GM12878 (cell line): ENCODE data around the gene PLPP2. TPM values are rescaled to one million over a fixed set of nuclear protein-coding genes. Genes with fewer than 3 reads are reported as not detected.

Experiments
- ATAC-seq: fragments of 200-7000 bp; cut with Tn5 transposase; 3 replicates; pipeline ENCODE4 v1.9.1; 2020; ENCODE audit warnings: mild to moderate bottlenecking, moderate library complexity
- BruUV-seq: library from RNA; stranded (reverse); fragments of 400-500 nt; replicated peaks from 2 replicates; lab custom pipeline; 2021; lab: Mats Ljungman, UMichigan
- CTCF ChIA-PET: fragments of 300-600 bp; sonication (Branson Sonifier 250); formaldehyde crosslinking; extraction: SDS; loops from one replicate; lab custom pipeline; 2021; ENCODE audit warnings: inconsistent platforms; lab: Yijun Ruan, JAX
- POLR2A ChIA-PET: fragments of 350-600 bp; formaldehyde crosslinking; extraction: SDS; loops from one replicate; lab custom pipeline; 2021; ENCODE audit warnings: inconsistent platforms; lab: Charles Lee
- RAD21 ChIA-PET: fragments of 300-600 bp; sonication (Branson Sonifier 250); formaldehyde crosslinking; loops from one replicate; lab custom pipeline; 2023; ENCODE audit warnings: antibody characterized with exemption; ENCODE audit not compliant: unreplicated experiment; lab: Charles Lee
- SMC1A ChIA-PET: fragments of 300-600 bp; sonication (Branson Sonifier 250); formaldehyde crosslinking; loops from one replicate; lab custom pipeline; 2023; ENCODE audit not compliant: unreplicated experiment, uncharacterized antibody; lab: Charles Lee
- DNase-seq: peaks from one replicate; pipeline ENCODE4 v3.0.0-alpha.2; 2011; ENCODE audit warnings: low read depth, low spot score
- FAIRE-seq: peaks from 3 replicates; lab custom pipeline; 2011; peaks lifted over from hg19 to GRCh38; lab: Jason Lieb, UNC
- H2AFZ ChIP-seq: 2 replicates; pipeline ENCODE4 v1.6.0; 2011; ENCODE audit warnings: low read depth, low read length, control low read depth; ENCODE audit not compliant: control insufficient read depth
- H3K27ac ChIP-seq: 2 replicates; pipeline ENCODE4 v1.5.1; 2011; ENCODE audit warnings: control low read depth; ENCODE audit not compliant: control insufficient read depth, insufficient read depth
- H3K27me3 ChIP-seq, 2 experiments: replicated peaks in 1 of 2; 2 replicates each; pipeline versions ENCODE4 v1.6.0 to v1.6.1; 2011; ENCODE audit warnings: low read length in 1 of 2; ENCODE audit not compliant: control insufficient read depth in 2 of 2, insufficient read depth in 2 of 2
- H3K36me3 ChIP-seq, 2 experiments: 2 replicates each; pipeline ENCODE4 v1.5.1; 2011; ENCODE audit warnings: low read length in 1 of 2; ENCODE audit not compliant: control insufficient read depth in 2 of 2, insufficient read depth in 2 of 2
- H3K4me1 ChIP-seq: 2 replicates; pipeline ENCODE4 v1.6.1; 2011; ENCODE audit warnings: mild to moderate bottlenecking, low read length, moderate library complexity, mixed read lengths; ENCODE audit not compliant: control insufficient read depth, insufficient read depth
- H3K4me2 ChIP-seq: 2 replicates; pipeline ENCODE4 v1.6.0; 2011; ENCODE audit warnings: control low read depth; ENCODE audit not compliant: control insufficient read depth, insufficient read depth
- H3K4me3 ChIP-seq: fragments of 200-600 bp; sonication (generic); 2 replicates; pipeline ENCODE4 v1.5.1; 2016
- H3K79me2 ChIP-seq: 2 replicates; pipeline ENCODE4 v1.6.0; 2011; ENCODE audit warnings: low read length; ENCODE audit not compliant: control insufficient read depth, insufficient read depth
- H3K9ac ChIP-seq: 2 replicates; pipeline ENCODE4 v1.8.0; 2011; ENCODE audit warnings: low read length, control low read depth, mixed read lengths; ENCODE audit not compliant: control insufficient read depth, insufficient read depth
- H3K9me3 ChIP-seq: replicated peaks from 3 replicates; pipeline ENCODE4 v1.5.1; 2011; ENCODE audit warnings: mild to moderate bottlenecking, low read length; ENCODE audit not compliant: control insufficient read depth, insufficient read depth
- H4K20me1 ChIP-seq: 2 replicates; pipeline ENCODE4 v1.6.0; 2011; ENCODE audit not compliant: control insufficient read depth, insufficient read depth
- ATF7 ChIP-seq: fragments of 450-650 bp; IDR thresholded peaks from 2 replicates; pipeline ENCODE4 v1.6.1; 2016; ENCODE audit warnings: low read depth, mild to moderate bottlenecking
- BACH1 ChIP-seq: fragments of 450-650 bp; IDR thresholded peaks from 2 replicates; pipeline ENCODE4 v1.6.1; 2017; ENCODE audit warnings: mild to moderate bottlenecking, borderline replicate concordance
- FOXM1 ChIP-seq: IDR thresholded peaks from 2 replicates; pipeline ENCODE4 v1.6.1; 2012; ENCODE audit warnings: low read depth, mild to moderate bottlenecking, inconsistent platforms, low read length, moderate library complexity
- KAT2A ChIP-seq: conservative IDR thresholded peaks from 2 replicates; pipeline ENCODE4 v1.6.1; 2011; ENCODE audit warnings: low read depth, low read length; ENCODE audit not compliant: control insufficient read depth
- NFYA ChIP-seq: IDR thresholded peaks from 2 replicates; pipeline ENCODE4 v1.6.1; 2011; ENCODE audit warnings: low read depth, mild to moderate bottlenecking, low read length, improper control_type of control experiment, borderline replicate concordance
- NFYB ChIP-seq: IDR thresholded peaks from 2 replicates; pipeline ENCODE4 v1.6.1; 2011; ENCODE audit warnings: low read depth, mild to moderate bottlenecking, low read length, improper control_type of control experiment, moderate library complexity; ENCODE audit not compliant: insufficient read depth
- NR2C2 ChIP-seq: IDR thresholded peaks from 2 replicates; pipeline ENCODE4 v1.6.1; 2011; ENCODE audit warnings: borderline replicate concordance, low read depth; ENCODE audit not compliant: control insufficient read depth, insufficient read length
- POLR2AphosphoS5 ChIP-seq: IDR thresholded peaks from 2 replicates; pipeline ENCODE4 v1.6.1; 2011; ENCODE audit warnings: mild to moderate bottlenecking, low read length, inconsistent platforms
- RAD21 ChIP-seq: IDR thresholded peaks from 2 replicates; pipeline ENCODE4 v1.6.1; 2011; ENCODE audit warnings: mild to moderate bottlenecking, low read depth, low read length, moderate library complexity; ENCODE audit not compliant: insufficient read depth
- RBBP5 ChIP-seq: fragments of 200-600 bp; sonication (generic); conservative IDR thresholded peaks from 2 replicates; pipeline ENCODE4 v1.6.1; 2016
- SMAD1 ChIP-seq: fragments of 450-650 bp; IDR thresholded peaks from 2 replicates; pipeline ENCODE4 v1.6.1; 2018; ENCODE audit warnings: mild to moderate bottlenecking, low read depth; ENCODE audit not compliant: partially characterized antibody
- SUZ12 ChIP-seq: fragments of 200-600 bp; sonication (generic); IDR thresholded peaks from one replicate; pipeline ENCODE4 v1.6.1; 2018; ENCODE audit warnings: antibody characterized with exemption, mild to moderate bottlenecking; ENCODE audit not compliant: unreplicated experiment
- TCF3 ChIP-seq: IDR thresholded peaks from 2 replicates; pipeline ENCODE4 v1.6.1; 2012; ENCODE audit warnings: low read depth, mild to moderate bottlenecking, low read length, borderline replicate concordance; ENCODE audit not compliant: insufficient read depth
- ZBTB4 ChIP-seq: fragments of 450-650 bp; formaldehyde crosslinking; IDR thresholded peaks from 2 replicates; pipeline ENCODE4 v1.4.0; 2022; ENCODE audit warnings: mild to moderate bottlenecking, moderate library complexity
- ZNF207 ChIP-seq: fragments of 450-650 bp; IDR thresholded peaks from 2 replicates; pipeline ENCODE4 v1.6.1; 2014; ENCODE audit warnings: antibody characterized with exemption, mild to moderate bottlenecking, borderline replicate concordance
- WGBS: methylation state at CpG from one replicate; pipeline ENCODE4 v1.1.6; 2016; ENCODE audit warnings: low lambda C conversion rate; ENCODE audit not compliant: insufficient replicate concordance, insufficient coverage; ENCODE audit errors: missing lambda C conversion rate; 5-methylcytosine and 5-hydroxymethylcytosine counted together
- in situ Hi-C: fragments of 300-500 bp; cut with MboI; formaldehyde crosslinking; loops from 9 replicates; pipeline ENCODE4 v1.14.3; 2018; ENCODE audit warnings: mixed read lengths
- intact Hi-C: fragments of 100-400 bp; cut with micrococcal nuclease; formaldehyde crosslinking; loops from one replicate; pipeline ENCODE4 v1.14.2; 2022; ENCODE audit not compliant: unreplicated experiment
- polyA plus RNA-seq, 11 experiments: library from polyadenylated mRNA; depleted of rRNA in 4 of 11; unstranded in 6 of 11; stranded (reverse) in 5 of 11; fragments of >200 nt; fragmentation: Nextera tagmentation in 4 of 11; fragmentation: Illumina TruSeq in 1 of 11; extraction: Ambion mirVana in 4 of 11; extraction: Trizol in 1 of 11; gene quantifications; 1 replicate in 1 of 11; 2 replicates in 10 of 11; pipeline versions ENCODE4 v1.2.1 to v1.2.3, GENCODE V29; 2011 to 2016; ENCODE audit warnings: inconsistent platforms in 2 of 11, missing spikeins in 2 of 11, low read depth in 1 of 11
- total RNA-seq, 4 experiments: library from RNA; depleted of rRNA in 3 of 4; stranded (reverse); fragments of >200 nt in 3 of 4; fragmentation: Illumina TruSeq in 1 of 4; extraction: Trizol in 1 of 4; gene quantifications; 2 replicates each; pipeline versions ENCODE4 v1.2.1 to v1.2.3, GENCODE V29; 2013 to 2021

The PLPP2 gene
- total and polyA plus RNA-seq, 10 of the 15 experiments (the other 5 are each of a cell fraction or from before 2014, with no cell fraction given) = 0.04 to 0.62 (median 0.14) TPM; not detected in 7

GRCh38 chr19:294341-294945 lies 3.2 kb upstream of the PLPP2 start:
- DNase-seq = no peak
- H3K9me3 ChIP-seq = no peaks in the 10 kb centered on the region
- no peaks in the 10 kb centered on the region for H3K36me3 ChIP-seq
- no peaks in the 10 kb centered on the region for H3K79me2 ChIP-seq
- RAD21 ChIA-PET = no interaction called here
- no peak overlapping the region for H3K4me2 ChIP-seq
- WGBS = 8% methylated on average over 29 of the region's 29 CpGs
- ATAC-seq = no peak
- POLR2A ChIA-PET = no interaction called here
- in situ Hi-C loops = no loop called here
- TF ChIP-seq RAD21 (no peak), SUZ12 (no peak), ZNF207 (no peak), FOXM1 (no peak), ATF7 (no peak), NFYB (no peak), KAT2A (no peak), POLR2AphosphoS5 (no peak), TCF3 (no peak), ZBTB4 (CRISPR knock-in tag) (no peak), BACH1 (no peak), SMAD1 (no peak), RBBP5 (no peak), NFYA (no peak), NR2C2 (no peak)
- TF ChIP-seq, all 136 proteins: peak for 0
- intact Hi-C loops = no loop called here
- no peaks in the 10 kb centered on the region for H4K20me1 ChIP-seq
- H3K4me3 ChIP-seq = no peak overlapping the region
- no TSS peak for BruUV-seq
- CTCF ChIA-PET = interaction anchor here (0.6 to 1.2 kb wide), 2 partner anchors 187 to 216 kb away, joined by 3 read pairs; no protein-coding TSS in a partner anchor
- peaks cover 0 to 6% of the 10 kb centered on the region in 2 experiments; a peak in 2 of 4 replicates for H3K27me3 ChIP-seq
- FAIRE-seq = no peak
- SMC1A ChIA-PET = interaction anchor here (1.2 kb wide), 1 partner anchor 216 kb away, joined by 3 read pairs; no protein-coding TSS in a partner anchor
- H3K9ac ChIP-seq = no peak overlapping the region
- no peaks in the 10 kb centered on the region for H3K4me1 ChIP-seq
- H2AFZ ChIP-seq = no peak overlapping the region
- no peak overlapping the region for H3K27ac ChIP-seq
